Neuronal stem cell (in vitro differentiated cells): ENCODE data around the gene RBM5.

ENCODE experiments used
- DNase-seq: peaks from one replicate; pipeline ENCODE4 v3.0.0-alpha.2; 2013; ENCODE audit warnings: low spot score
- H2AFZ ChIP-seq: one replicate; pipeline ENCODE4 v1.6.1; 2013; ENCODE audit warnings: mild to moderate bottlenecking, low read length, inconsistent platforms
- H2AK5ac ChIP-seq: 2 replicates; pipeline ENCODE4 v1.6.1; 2013; ENCODE audit warnings: low read depth, mild to moderate bottlenecking, inconsistent platforms, low read length, moderate library complexity, mixed read lengths
- H2BK120ac ChIP-seq: 2 replicates; pipeline ENCODE4 v1.6.1; 2013; ENCODE audit warnings: low read depth, mild to moderate bottlenecking, inconsistent platforms, low read length, moderate library complexity, mixed read lengths
- H2BK12ac ChIP-seq: one replicate; pipeline ENCODE4 v1.6.1; 2013; ENCODE audit warnings: low read length, inconsistent platforms
- H2BK15ac ChIP-seq: 2 replicates; pipeline ENCODE4 v1.6.1; 2013; ENCODE audit warnings: mild to moderate bottlenecking, low read length, inconsistent platforms, mixed read lengths
- H2BK5ac ChIP-seq: one replicate; pipeline ENCODE4 v1.6.1; 2013; ENCODE audit warnings: inconsistent platforms, mild to moderate bottlenecking, low read length, moderate library complexity
- H3K14ac ChIP-seq: one replicate; pipeline ENCODE4 v1.6.1; 2013; ENCODE audit warnings: low read length, inconsistent platforms
- H3K18ac ChIP-seq: 2 replicates; pipeline ENCODE4 v1.6.1; 2013; ENCODE audit warnings: low read length, inconsistent platforms
- H3K23ac ChIP-seq: 2 replicates; pipeline ENCODE4 v1.6.1; 2013; ENCODE audit warnings: low read depth, mild to moderate bottlenecking, mixed read lengths, low read length, inconsistent platforms; ENCODE audit not compliant: poor library complexity
- H3K27ac ChIP-seq: replicated peaks from 3 replicates; pipeline ENCODE4 v1.5.1; 2013; ENCODE audit warnings: low read length, inconsistent platforms
- H3K27me3 ChIP-seq, 3 experiments: 2 replicates each; pipeline ENCODE4 v1.6.1; 2013; ENCODE audit warnings: low read length in 3 of 3, mild to moderate bottlenecking in 2 of 3, inconsistent platforms in 1 of 3, low read depth in 1 of 3, mixed read lengths in 1 of 3, moderate library complexity in 1 of 3; ENCODE audit not compliant: control insufficient read depth in 3 of 3, insufficient read depth in 3 of 3
- H3K36me3 ChIP-seq, 2 donors: replicated peaks in 1 of 2; 2 replicates each; pipeline ENCODE4 v1.6.1; 2013; ENCODE audit warnings: low read length in 2 of 2; ENCODE audit not compliant: control insufficient read depth in 2 of 2, insufficient read depth in 2 of 2
- H3K4ac ChIP-seq: 2 replicates; pipeline ENCODE4 v1.6.1; 2013; ENCODE audit warnings: inconsistent platforms, mild to moderate bottlenecking, low read length, moderate library complexity
- H3K4me1 ChIP-seq, 2 donors: 1 replicate in 1 of 2; 2 replicates in 1 of 2; pipeline ENCODE4 v1.6.1; 2013; ENCODE audit warnings: low read length in 2 of 2, low read depth in 1 of 2; ENCODE audit not compliant: control insufficient read depth in 2 of 2, insufficient read depth in 1 of 2
- H3K4me2 ChIP-seq: one replicate; pipeline ENCODE4 v1.6.1; 2013; ENCODE audit warnings: mild to moderate bottlenecking, low read length, inconsistent platforms; ENCODE audit not compliant: insufficient read depth, poor library complexity, severe bottlenecking
- H3K4me3 ChIP-seq, 2 donors: 2 replicates each; pipeline ENCODE4 v1.5.1; 2013; ENCODE audit warnings: low read length in 2 of 2, mild to moderate bottlenecking in 2 of 2, inconsistent platforms in 1 of 2, moderate library complexity in 1 of 2
- H3K79me1 ChIP-seq: one replicate; pipeline ENCODE4 v1.6.1; 2013; ENCODE audit warnings: low read depth, mild to moderate bottlenecking, inconsistent platforms, low read length, moderate library complexity
- H3K9ac ChIP-seq: one replicate; pipeline ENCODE4 v1.6.1; 2013; ENCODE audit warnings: mild to moderate bottlenecking, low read depth, low read length, inconsistent platforms; ENCODE audit not compliant: poor library complexity
- H3K9me3 ChIP-seq, 2 donors: replicated peaks in 1 of 2; 2 replicates each; pipeline versions ENCODE3 to v1.6.1; 2013; ENCODE audit warnings: low read length in 2 of 2, mild to moderate bottlenecking in 2 of 2, inconsistent platforms in 1 of 2, low read depth in 1 of 2, mixed read lengths in 1 of 2, moderate library complexity in 1 of 2; ENCODE audit not compliant: control insufficient read depth in 2 of 2, insufficient read depth in 1 of 2
- H4K8ac ChIP-seq: one replicate; pipeline ENCODE4 v1.6.1; 2013; ENCODE audit warnings: low read depth, mild to moderate bottlenecking, inconsistent platforms, low read length, moderate library complexity
- H4K91ac ChIP-seq: one replicate; pipeline ENCODE4 v1.6.1; 2013; ENCODE audit warnings: low read length, low read depth, mild to moderate bottlenecking, inconsistent platforms; ENCODE audit not compliant: poor library complexity
- WGBS, 2 donors: extraction: QIAGEN DNeasy Blood & Tissue Kit; methylation state at CpG; one replicate each; pipeline ENCODE4 v1.1.7; 2013; ENCODE audit warnings: missing lambda C conversion rate in 2 of 2, mixed read lengths in 1 of 2; ENCODE audit not compliant: insufficient read length in 2 of 2, insufficient replicate concordance in 1 of 2; ENCODE audit errors: extremely low coverage in 2 of 2; 5-methylcytosine and 5-hydroxymethylcytosine counted together

The RBM5 gene

GRCh38 chr3:50133283-50133615 lies 44.5 kb downstream of the RBM5 start:
- peak overlapping the region; percentile 1 for H2BK15ac ChIP-seq
- no CpG with 5 or more reads among the region's 4 CpGs for WGBS, 2 donors
- H3K36me3 ChIP-seq, result no peaks in the 10 kb centered on the region
- no peak overlapping the region for H3K27ac ChIP-seq
- H3K27me3 ChIP-seq, result peaks cover 0 to 11% (median 0%) of the 10 kb centered on the region in 3 experiments
- H2BK12ac ChIP-seq, result peak overlapping the region; percentile 28
- H3K9ac ChIP-seq, result no peak overlapping the region
- H3K4me1 ChIP-seq, result peaks cover 7 to 24% of the 10 kb centered on the region in 2 donors
- H2BK120ac ChIP-seq, result peak overlapping the region; percentile 4
- no peak overlapping the region for H4K91ac ChIP-seq
- peak overlapping the region; percentile 76 for H3K18ac ChIP-seq
- H2AK5ac ChIP-seq, result no peak overlapping the region
- H3K79me1 ChIP-seq, result no peaks in the 10 kb centered on the region
- H2BK5ac ChIP-seq, result no peak overlapping the region
- no peak overlapping the region for H3K4me3 ChIP-seq
- H3K4ac ChIP-seq, result no peak overlapping the region
- H2AFZ ChIP-seq, result no peak overlapping the region
- no peak overlapping the region for H3K14ac ChIP-seq
- no peak for DNase-seq
- H3K23ac ChIP-seq, result no peak overlapping the region
- no peak overlapping the region for H3K4me2 ChIP-seq
- no peak overlapping the region for H4K8ac ChIP-seq
- H3K9me3 ChIP-seq, result no peaks in the 10 kb centered on the region

- WGBS, 2 donors, result no CpG with 5 or more reads among the region's 2 CpGs
- Histone ChIP-seq H2AFZ (no peak overlapping the region), H2BK120ac (no peak overlapping the region), H3K4ac (peak overlapping the region; percentile 66), H3K23ac (no peak overlapping the region), H3K9ac (no peak overlapping the region), H3K4me1 (peaks cover 18 to 34% of the 10 kb centered on the region in 2 donors), H3K18ac (peak overlapping the region; percentile 78), H3K4me3 (no peak overlapping the region), H2BK12ac (peak overlapping the region; percentile 69), H3K79me1 (no peaks in the 10 kb centered on the region), H2AK5ac (peak overlapping the region; percentile 95), H2BK15ac (peak overlapping the region; percentile 63), H3K4me2 (no peak overlapping the region), H3K36me3 (no peaks in the 10 kb centered on the region), H3K27me3 (peaks cover 0 to 11% (median 0%) of the 10 kb centered on the region in 3 experiments), H3K27ac (no peak overlapping the region), H3K9me3 (no peaks in the 10 kb centered on the region), H4K8ac (no peak overlapping the region), H4K91ac (no peak overlapping the region), H2BK5ac (peak overlapping the region; percentile 59), H3K14ac (peak overlapping the region; percentile 31)
- DNase-seq, result no peak
Measured at GRCh38 chr3:50134367-50134766, 45.6 kb downstream of the RBM5 start.

- Histone ChIP-seq H2AFZ (no peak overlapping the region), H3K4me3 (no peak overlapping the region), H4K91ac (no peak overlapping the region), H2BK12ac (peak overlapping the region; percentile 63), H3K79me1 (no peaks in the 10 kb centered on the region), H3K27me3 (peaks cover 0 to 11% (median 0%) of the 10 kb centered on the region in 3 experiments), H3K27ac (no peak overlapping the region), H3K4me1 (peaks cover 18 to 43% of the 10 kb centered on the region in 2 donors), H3K18ac (peak overlapping the region; percentile 90), H4K8ac (peak overlapping the region; percentile 54), H3K9ac (peak overlapping the region; percentile 35), H2BK15ac (peak overlapping the region; percentile 100), H3K9me3 (no peaks in the 10 kb centered on the region), H3K36me3 (no peaks in the 10 kb centered on the region), H2AK5ac (peak overlapping the region; percentile 86), H3K4me2 (no peak overlapping the region), H2BK120ac (no peak overlapping the region), H2BK5ac (peak overlapping the region; percentile 63), H3K14ac (no peak overlapping the region), H3K23ac (no peak overlapping the region), H3K4ac (peak overlapping the region; percentile 45)
- no peak for DNase-seq
- no CpG with 5 or more reads among the region's 5 CpGs for WGBS, 2 donors
Measured at GRCh38 chr3:50135964-50136363, 47.2 kb downstream of the RBM5 start.

- Histone ChIP-seq H3K79me1 (no peaks in the 10 kb centered on the region), H3K9ac (no peak overlapping the region), H3K27ac (no peak overlapping the region), H2AFZ (no peak overlapping the region), H3K27me3 (peaks cover 0 to 6% (median 0%) of the 10 kb centered on the region in 3 experiments), H3K4ac (no peak overlapping the region), H2BK5ac (no peak overlapping the region), H4K8ac (peak overlapping the region; percentile 72), H2BK15ac (peak overlapping the region; percentile 100), H3K4me2 (no peak overlapping the region), H3K14ac (peak overlapping the region; percentile 4), H3K9me3 (no peaks in the 10 kb centered on the region), H3K18ac (peak overlapping the region; percentile 90), H3K4me1 (peaks cover 18 to 43% of the 10 kb centered on the region in 2 donors), H2BK12ac (peak overlapping the region; percentile 99), H2BK120ac (peak overlapping the region; percentile 99), H3K23ac (peak overlapping the region; percentile 47), H4K91ac (peak overlapping the region; percentile 65), H2AK5ac (peak overlapping the region; percentile 100), H3K4me3 (no peak overlapping the region), H3K36me3 (no peaks in the 10 kb centered on the region)
- no peak for DNase-seq
- no CpG with 5 or more reads among the region's 6 CpGs for WGBS, 2 donors
Measured at GRCh38 chr3:50136714-50137405, 48.1 kb downstream of the RBM5 start.
